ENCODE data around the gene ZNF223. TPM values are rescaled to one million over a fixed set of nuclear protein-coding genes. Genes with fewer than 3 reads are reported as not detected.

ZNF223 gene
- total RNA-seq, result 16.9 TPM

GRCh38 chr19:44051650-44052402 lies at the start of gene ZNF223:
Gene ZNF223 (plus strand): TSS chr19:44052036. CDS start chr19:44055177, 3,141 bp downstream.
- DNase-seq (ENCODE audit: low spot score), result peak; percentile 96

GRCh38 chr19:44002212-44002565 lies 49.6 kb upstream of the ZNF223 start:
- no peak for DNase-seq (ENCODE audit: low spot score)

- peak; percentile 95 for DNase-seq (ENCODE audit: low spot score)
Observed at GRCh38 chr19:44002566-44003460, 49.0 kb upstream of the ZNF223 start, which contains the start of gene ZNF230. Gene ZNF230 (plus strand): TSS chr19:44002957. CDS start chr19:44007079, 4,122 bp downstream.

- DNase-seq (ENCODE audit: low spot score), result no peak
Observed at GRCh38 chr19:44003461-44004009, 48.3 kb upstream of the ZNF223 start.

GRCh38 chr19:44005973-44006372 lies 45.9 kb upstream of the ZNF223 start:
- no peak for DNase-seq (ENCODE audit: low spot score)

- no peak for DNase-seq (ENCODE audit: low spot score)
Observed at GRCh38 chr19:44007473-44007872, 44.4 kb upstream of the ZNF223 start.

- DNase-seq (ENCODE audit: low spot score), result no peak
Observed at GRCh38 chr19:44010468-44010867, 41.4 kb upstream of the ZNF223 start.

- no peak for DNase-seq (ENCODE audit: low spot score)
Observed at GRCh38 chr19:44019498-44019897, 32.3 kb upstream of the ZNF223 start.

- no peak for DNase-seq (ENCODE audit: low spot score)
Observed at GRCh38 chr19:44021221-44021620, 30.6 kb upstream of the ZNF223 start.

GRCh38 chr19:44024900-44025216 lies 27.0 kb upstream of the ZNF223 start:
- no peak for DNase-seq (ENCODE audit: low spot score)

- DNase-seq (ENCODE audit: low spot score), result peak; percentile 85
Observed at GRCh38 chr19:44025217-44025936, 26.5 kb upstream of the ZNF223 start, which contains the start of gene ZNF222. Gene ZNF222 (plus strand): TSS chr19:44025379. CDS start chr19:44025437, 58 bp downstream.

GRCh38 chr19:44026622-44027021 lies 25.2 kb upstream of the ZNF223 start:
- DNase-seq (ENCODE audit: low spot score), result no peak

GRCh38 chr19:44032001-44032610 lies 19.7 kb upstream of the ZNF223 start:
- DNase-seq (ENCODE audit: low spot score), result no peak

- no peak for DNase-seq (ENCODE audit: low spot score)
Observed at GRCh38 chr19:44042147-44042546, 9.7 kb upstream of the ZNF223 start.

- DNase-seq (ENCODE audit: low spot score), result peak; percentile 53
Observed at GRCh38 chr19:44050740-44051649, 841 bp upstream of the ZNF223 start.

- no peak for DNase-seq (ENCODE audit: low spot score)
Observed at GRCh38 chr19:44055870-44056269, 4.0 kb downstream of the ZNF223 start.

GRCh38 chr19:44059229-44059628 lies 7.4 kb downstream of the ZNF223 start:
- no peak for DNase-seq (ENCODE audit: low spot score)

GRCh38 chr19:44061038-44061437 lies 9.2 kb downstream of the ZNF223 start:
- no peak for DNase-seq (ENCODE audit: low spot score)

GRCh38 chr19:44066305-44066704 lies 14.5 kb downstream of the ZNF223 start:
- DNase-seq (ENCODE audit: low spot score), result no peak

- DNase-seq (ENCODE audit: low spot score), result no peak
Observed at GRCh38 chr19:44069415-44069814, 17.6 kb downstream of the ZNF223 start.
